ENCODE measurements around the gene MEMO1. TPM values are rescaled to one million over a fixed set of nuclear protein-coding genes. Genes with fewer than 3 reads are reported as not detected.

Gene MEMO1
- total and polyA plus RNA-seq, 2 donors (not counting 1 experiment from before 2014, with no cell fraction given), result 44.8 to 65.8 TPM

GRCh38 chr2:31946838-31947237, 64.0 kb downstream of the MEMO1 start:
- Mint-ChIP-seq H3K4me3 (no peak overlapping the region), H3K27ac (no peak overlapping the region), H3K4me1 (peaks cover 44% of the 10 kb centered on the region), H3K9me3 (ENCODE audit: insufficient read depth) (no peaks in the 10 kb centered on the region), H3K27me3 (no peaks in the 10 kb centered on the region)
- DNase-seq, result no peak
- whole genome bisulfite sequencing (ENCODE audit: insufficient coverage), result 97% methylated on average over 4 of the region's 4 CpGs
- peaks cover 31% of the 10 kb centered on the region for H4K20me1 ChIP-seq (ENCODE audit: control insufficient read depth, insufficient read depth, low read length, poor library complexity, severe bottlenecking)
- H3K79me2 ChIP-seq (ENCODE audit: control insufficient read depth, insufficient read depth, low read length), result peaks cover 81% of the 10 kb centered on the region
- no peak overlapping the region for H3K27ac ChIP-seq (ENCODE audit: low read length in 2 of 2)
- H3K4me2 ChIP-seq (replicated peaks; ENCODE audit: low read depth, low read length, poor library complexity, severe bottlenecking), result no peak overlapping the region
- H2AFZ ChIP-seq (ENCODE audit: insufficient read depth, low read depth, low read length, poor library complexity, severe bottlenecking), result no peak overlapping the region
- CTCF ChIA-PET, result interaction anchor here (0.6 kb wide), 1 partner anchor 242 kb away, joined by 4 read pairs; no protein-coding TSS in a partner anchor
- no peak overlapping the region for H3K4me3 ChIP-seq (ENCODE audit: control extremely low read depth in 1 of 5, extremely low read depth in 1 of 5, insufficient read depth in 1 of 5, low read depth in 2 of 5, low read length in 4 of 5)
- peaks cover 4% of the 10 kb centered on the region in 2 donors for H3K4me1 ChIP-seq (ENCODE audit: control insufficient read depth in 2 of 2, insufficient read depth in 2 of 2, low read length in 2 of 2)
- no peak overlapping the region for H3K9ac ChIP-seq (ENCODE audit: low read length)
- no peak for ATAC-seq (ENCODE audit: low read depth)
- TF ChIP-seq EZH2 (IDR thresholded peaks at IDR 0.05; ENCODE audit: borderline replicate concordance, insufficient read depth, low read depth, low read length, poor library complexity, severe bottlenecking), result no peak
- no peak for TF ChIP-seq CTCF (IDR thresholded peaks at IDR 0.05)
- H3K27me3 ChIP-seq (replicated peaks in 1 of 4; ENCODE audit: control extremely low read depth in 1 of 4, control insufficient read depth in 3 of 4, insufficient read depth in 4 of 4, low read length in 3 of 4), result no peaks in the 10 kb centered on the region
- no peaks in the 10 kb centered on the region for H3K9me3 ChIP-seq (ENCODE audit: control extremely low read depth in 1 of 3, control insufficient read depth in 2 of 3, insufficient read depth in 1 of 3, low read length in 2 of 3)
- intact Hi-C loops (cut with micrococcal nuclease), result loop anchor here (10.0 kb wide), 1 partner anchor 58 kb away; no protein-coding TSS in a partner anchor
- POLR2A ChIA-PET, result no interaction called here
- peaks cover 3 to 11% of the 10 kb centered on the region in 2 experiments for H3K36me3 ChIP-seq (replicated peaks in 1 of 2; ENCODE audit: control extremely low read depth in 1 of 2, control insufficient read depth in 1 of 2, extremely low read depth in 1 of 2, insufficient read depth in 2 of 2, low read length in 1 of 2)

GRCh38 chr2:31945572-31945935, 65.3 kb downstream of the MEMO1 start:
- H3K27me3 Mint-ChIP-seq, result no peaks in the 10 kb centered on the region
- no peak for DNase-seq
- intact Hi-C loops (cut with micrococcal nuclease), result loop anchor here (10.0 kb wide), 1 partner anchor 59 kb away; no protein-coding TSS in a partner anchor
- H3K4me3 ChIP-seq (ENCODE audit: control extremely low read depth in 1 of 5, extremely low read depth in 1 of 5, insufficient read depth in 1 of 5, low read depth in 2 of 5, low read length in 4 of 5), result no peak overlapping the region
- H4K20me1 ChIP-seq (ENCODE audit: control insufficient read depth, insufficient read depth, low read length, poor library complexity, severe bottlenecking), result peaks cover 38% of the 10 kb centered on the region
- no peaks in the 10 kb centered on the region for H3K9me3 ChIP-seq (ENCODE audit: control extremely low read depth in 1 of 3, control insufficient read depth in 2 of 3, insufficient read depth in 1 of 3, low read length in 2 of 3)
- no peak overlapping the region for H3K9ac ChIP-seq (ENCODE audit: low read length)
- H3K4me2 ChIP-seq (replicated peaks; ENCODE audit: low read depth, low read length, poor library complexity, severe bottlenecking), result no peak overlapping the region
- no peak for ATAC-seq (ENCODE audit: low read depth)
- no peak overlapping the region for H3K4me3 Mint-ChIP-seq
- TF ChIP-seq CTCF (IDR thresholded peaks at IDR 0.05) (no peak), EZH2 (IDR thresholded peaks at IDR 0.05; ENCODE audit: borderline replicate concordance, insufficient read depth, low read depth, low read length, poor library complexity, severe bottlenecking) (no peak)
- CTCF ChIA-PET, result no interaction called here
- H2AFZ ChIP-seq (ENCODE audit: insufficient read depth, low read depth, low read length, poor library complexity, severe bottlenecking), result no peak overlapping the region
- peaks cover 6 to 17% of the 10 kb centered on the region in 2 experiments for H3K36me3 ChIP-seq (replicated peaks in 1 of 2; ENCODE audit: control extremely low read depth in 1 of 2, control insufficient read depth in 1 of 2, extremely low read depth in 1 of 2, insufficient read depth in 2 of 2, low read length in 1 of 2)
- H3K4me1 Mint-ChIP-seq, result peaks cover 40% of the 10 kb centered on the region
- WGBS (ENCODE audit: insufficient coverage), result no CpG with 5 or more reads among the region's 1 CpG
- H3K4me1 ChIP-seq (ENCODE audit: control insufficient read depth in 2 of 2, insufficient read depth in 2 of 2, low read length in 2 of 2), result peaks cover 4% of the 10 kb centered on the region in 2 donors
- H3K79me2 ChIP-seq (ENCODE audit: control insufficient read depth, insufficient read depth, low read length), result peaks cover 83% of the 10 kb centered on the region
- POLR2A ChIA-PET, result interaction anchor here (0.6 kb wide), 1 partner anchor 24 kb away, joined by 5 read pairs; no protein-coding TSS in a partner anchor
- H3K9me3 Mint-ChIP-seq (ENCODE audit: insufficient read depth), result no peaks in the 10 kb centered on the region
- no peak overlapping the region for H3K27ac Mint-ChIP-seq
- no peak overlapping the region for H3K27ac ChIP-seq (ENCODE audit: low read length in 2 of 2)
- no peaks in the 10 kb centered on the region for H3K27me3 ChIP-seq (replicated peaks in 1 of 4; ENCODE audit: control extremely low read depth in 1 of 4, control insufficient read depth in 3 of 4, insufficient read depth in 4 of 4, low read length in 3 of 4)
